Activated T-helper 1 cell treated with anti-CD3 and anti-CD28 coated beads, Interleukin-2, amount 50 U/mL, for 16 hours (primary cell): Measurements from ENCODE around the gene C6.
"Not testable (repeated sequence)": the region's sequence is repeated elsewhere in the genome, so short reads cannot be mapped to it uniquely, and the experiment has no call there.

Experiments used
- DNase-seq, 2 donors: peaks; one replicate each; pipeline ENCODE4 v3.0.0-alpha.2; 2020; ENCODE audit warnings: low read depth in 1 of 2, low spot score in 1 of 2

C6 gene

GRCh38 chr5:41200506-41200905, 12.8 kb downstream of the C6 start:
- DNase-seq = no peak

GRCh38 chr5:41199660-41200059, 13.7 kb downstream of the C6 start:
- DNase-seq = no peak

- no peak for DNase-seq
These were observed 17.1 kb downstream of the C6 start for GRCh38 chr5:41196197-41196596.

- no peak for DNase-seq
These were observed 18.1 kb downstream of the C6 start for GRCh38 chr5:41195228-41195627.

GRCh38 chr5:41194339-41194738, 19.0 kb downstream of the C6 start:
- no peak for DNase-seq

GRCh38 chr5:41193456-41194205, 19.7 kb downstream of the C6 start:
- DNase-seq = no peak

GRCh38 chr5:41191249-41191648, 22.1 kb downstream of the C6 start:
- DNase-seq = no peak

GRCh38 chr5:41186143-41186542, 27.2 kb downstream of the C6 start:
- DNase-seq = no peak

- DNase-seq = not testable (repeated sequence)
These were observed 30.0 kb downstream of the C6 start for GRCh38 chr5:41183331-41183730.

- no peak for DNase-seq
These were observed 30.7 kb downstream of the C6 start for GRCh38 chr5:41182666-41183065.

- no peak for DNase-seq
These were observed 31.4 kb downstream of the C6 start for GRCh38 chr5:41181691-41182564.

- no peak for DNase-seq
These were observed 36.4 kb downstream of the C6 start for GRCh38 chr5:41176952-41177351.

- DNase-seq = no peak
These were observed 41.3 kb downstream of the C6 start for GRCh38 chr5:41172012-41172411.

GRCh38 chr5:41161271-41161670, 52.1 kb downstream of the C6 start:
- DNase-seq = no peak

- no peak for DNase-seq
These were observed 55.9 kb downstream of the C6 start for GRCh38 chr5:41157272-41157894.

- no peak for DNase-seq
These were observed 56.6 kb downstream of the C6 start for GRCh38 chr5:41156739-41157138.

GRCh38 chr5:41154491-41154890, 58.8 kb downstream of the C6 start:
- DNase-seq = no peak

- DNase-seq = no peak
These were observed 61.8 kb downstream of the C6 start for GRCh38 chr5:41151564-41151963.

- no peak for DNase-seq
These were observed 64.9 kb downstream of the C6 start for GRCh38 chr5:41148448-41148847.

GRCh38 chr5:41145306-41145705, 68.0 kb downstream of the C6 start:
- no peak for DNase-seq

- no peak for DNase-seq
These were observed 70.0 kb downstream of the C6 start for GRCh38 chr5:41143131-41143901.
